Body of pancreas (tissue), 4 donors: Measurements from ENCODE around the gene CCDC137. TPM values are rescaled to one million over a fixed set of nuclear protein-coding genes. Genes with fewer than 3 reads are reported as not detected.

Experiments
- ATAC-seq: fragments of 150-250 bp; one replicate; pipeline ENCODE4 v1.9.1; 2016
- DNase-seq, 4 donors: peaks; one replicate each; pipeline ENCODE4 v3.0.0-alpha.2; 2019
- H3K27ac ChIP-seq, 4 donors: fragments of 200-600 bp; sonication (generic); 1 replicate in 3 of 4; 2 replicates in 1 of 4; pipeline versions ENCODE4 v1.5.1 to v1.6.1; 2016 to 2019; ENCODE audit warnings: mild to moderate bottlenecking in 1 of 4, mixed read lengths in 1 of 4, moderate library complexity in 1 of 4
- H3K27me3 ChIP-seq, 2 donors: fragments of 200-600 bp; sonication (generic); one replicate each; pipeline ENCODE4 v1.6.0; 2016; ENCODE audit warnings: mild to moderate bottlenecking in 1 of 2
- H3K36me3 ChIP-seq, 2 donors: fragments of 200-600 bp; sonication (generic); replicated peaks in 1 of 2; 2 replicates each; pipeline ENCODE4 v1.5.1; 2016; ENCODE audit warnings: low read depth in 2 of 2; ENCODE audit not compliant: insufficient read depth in 1 of 2
- H3K4me1 ChIP-seq: fragments of 200-600 bp; sonication (generic); one replicate; pipeline ENCODE4 v1.6.0; 2016
- H3K4me3 ChIP-seq, 2 donors: fragments of 200-600 bp; sonication (generic); 1 replicate in 1 of 2; 2 replicates in 1 of 2; pipeline ENCODE4 v1.5.1; 2016 to 2019
- H3K9me3 ChIP-seq, 3 donors: fragments of 200-600 bp; sonication (generic); 1 replicate in 2 of 3; 2 replicates in 1 of 3; pipeline ENCODE4 v1.5.1; 2016
- POLR2A ChIP-seq, 3 donors: fragments of 450-650 bp; IDR thresholded peaks; one replicate each; pipeline ENCODE4 v1.6.1; 2016; ENCODE audit warnings: antibody characterized with exemption in 3 of 3, mild to moderate bottlenecking in 2 of 3
- WGBS, 2 donors: methylation state at CpG; one replicate each; pipeline ENCODE4 v1.1.5; 2017; 5-methylcytosine and 5-hydroxymethylcytosine counted together
- intact Hi-C: fragments of 100-400 bp; cut with DNase I; formaldehyde crosslinking; loops from one replicate; pipeline ENCODE4 v1.15.1; 2023
- total RNA-seq, 2 donors: library from RNA; depleted of rRNA; stranded (reverse); fragments of >200 nt; gene quantifications; one replicate each; pipeline ENCODE4 v1.1.0, GENCODE V29; 2016
- TF ChIP-seq, protein P1 (sequence below), 7 experiments: fragments of 450-650 bp in 4 of 7; fragments of 200-600 bp in 3 of 7; sonication (generic) in 3 of 7; IDR thresholded peaks; one replicate each; pipeline ENCODE4 v1.5.1; 2016 to 2019; ENCODE audit warnings: antibody characterized with exemption in 7 of 7

Gene CCDC137
- total RNA-seq, 2 donors from 2014 or later, result 6.2 to 21.4 TPM

DNA sequence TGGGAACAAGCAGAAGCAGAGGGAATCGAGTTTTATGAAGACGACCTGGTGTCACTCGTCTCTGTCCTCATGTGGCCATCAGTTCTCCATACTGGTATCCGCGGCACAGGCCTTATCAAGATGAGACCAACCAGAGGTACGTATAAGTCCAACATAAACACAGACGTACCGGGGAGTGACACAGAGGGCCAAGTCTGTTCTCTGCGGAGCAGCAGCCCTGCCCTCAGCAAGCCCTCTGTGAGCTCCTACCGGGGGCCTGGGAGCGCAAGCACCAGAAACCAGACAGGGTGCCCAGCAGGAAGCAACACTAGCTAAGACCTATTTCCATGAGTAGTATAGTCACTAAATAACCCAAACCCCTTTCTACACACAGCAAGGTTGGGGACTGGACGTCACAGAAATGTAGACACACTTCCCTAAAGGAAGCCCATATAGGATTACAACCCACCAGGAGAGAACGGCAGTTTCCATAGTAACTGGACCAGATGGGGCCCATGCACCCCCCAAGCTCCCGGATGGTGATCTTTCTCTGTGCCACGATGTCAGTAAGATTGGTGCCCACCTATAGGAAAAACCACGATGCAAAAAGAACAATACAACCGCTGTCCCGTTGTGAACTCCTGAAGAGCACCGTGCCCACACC, 16.1 kb downstream of the CCDC137 start:
- TF ChIP-seq, protein P1, sequence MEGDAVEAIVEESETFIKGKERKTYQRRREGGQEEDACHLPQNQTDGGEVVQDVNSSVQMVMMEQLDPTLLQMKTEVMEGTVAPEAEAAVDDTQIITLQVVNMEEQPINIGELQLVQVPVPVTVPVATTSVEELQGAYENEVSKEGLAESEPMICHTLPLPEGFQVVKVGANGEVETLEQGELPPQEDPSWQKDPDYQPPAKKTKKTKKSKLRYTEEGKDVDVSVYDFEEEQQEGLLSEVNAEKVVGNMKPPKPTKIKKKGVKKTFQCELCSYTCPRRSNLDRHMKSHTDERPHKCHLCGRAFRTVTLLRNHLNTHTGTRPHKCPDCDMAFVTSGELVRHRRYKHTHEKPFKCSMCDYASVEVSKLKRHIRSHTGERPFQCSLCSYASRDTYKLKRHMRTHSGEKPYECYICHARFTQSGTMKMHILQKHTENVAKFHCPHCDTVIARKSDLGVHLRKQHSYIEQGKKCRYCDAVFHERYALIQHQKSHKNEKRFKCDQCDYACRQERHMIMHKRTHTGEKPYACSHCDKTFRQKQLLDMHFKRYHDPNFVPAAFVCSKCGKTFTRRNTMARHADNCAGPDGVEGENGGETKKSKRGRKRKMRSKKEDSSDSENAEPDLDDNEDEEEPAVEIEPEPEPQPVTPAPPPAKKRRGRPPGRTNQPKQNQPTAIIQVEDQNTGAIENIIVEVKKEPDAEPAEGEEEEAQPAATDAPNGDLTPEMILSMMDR (IDR thresholded peaks at IDR 0.05), result no peak
- no peak for TF ChIP-seq POLR2A (IDR thresholded peaks at IDR 0.05)
- H3K4me3 ChIP-seq, result peak overlapping the region; percentile 86 to 95
- ATAC-seq (no peak), DNase-seq (no peak)
- peaks cover 0 to 8% of the 10 kb centered on the region in 2 donors for H3K36me3 ChIP-seq
- 17 to 32% methylated on average over 6 to 19 of the region's 19 CpGs for WGBS, 2 donors
- intact Hi-C loops, result no loop called here
- H3K9me3 ChIP-seq, result no peaks in the 10 kb centered on the region
- no peaks in the 10 kb centered on the region for H3K27me3 ChIP-seq
- peak overlapping the region in 3 of 4 donors; percentile 66 to 86 (median 85) for H3K27ac ChIP-seq
- H3K4me1 ChIP-seq, result peaks cover 39% of the 10 kb centered on the region

- no peaks in the 10 kb centered on the region for H3K9me3 ChIP-seq
- peak overlapping the region; percentile 86 to 95 for H3K4me3 ChIP-seq
- no peaks in the 10 kb centered on the region for H3K27me3 ChIP-seq
- H3K4me1 ChIP-seq, result peaks cover 39% of the 10 kb centered on the region
- peak overlapping the region; percentile 51 to 86 (median 76) for H3K27ac ChIP-seq
- peak in 1 of 4 donors; percentile 20 for DNase-seq
- intact Hi-C loops, result no loop called here
- peaks cover 0 to 8% of the 10 kb centered on the region in 2 donors for H3K36me3 ChIP-seq
- TF ChIP-seq, protein P1 (IDR thresholded peaks at IDR 0.05), result no peak
- TF ChIP-seq POLR2A (IDR thresholded peaks at IDR 0.05), result no peak
- 0% methylated on average over 1 to 37 of the region's 37 CpGs for WGBS, 2 donors
- ATAC-seq, result peak; percentile 15
These were observed 16.7 kb downstream of the CCDC137 start for GRCh38 chr17:81683208-81683583.

DNA sequence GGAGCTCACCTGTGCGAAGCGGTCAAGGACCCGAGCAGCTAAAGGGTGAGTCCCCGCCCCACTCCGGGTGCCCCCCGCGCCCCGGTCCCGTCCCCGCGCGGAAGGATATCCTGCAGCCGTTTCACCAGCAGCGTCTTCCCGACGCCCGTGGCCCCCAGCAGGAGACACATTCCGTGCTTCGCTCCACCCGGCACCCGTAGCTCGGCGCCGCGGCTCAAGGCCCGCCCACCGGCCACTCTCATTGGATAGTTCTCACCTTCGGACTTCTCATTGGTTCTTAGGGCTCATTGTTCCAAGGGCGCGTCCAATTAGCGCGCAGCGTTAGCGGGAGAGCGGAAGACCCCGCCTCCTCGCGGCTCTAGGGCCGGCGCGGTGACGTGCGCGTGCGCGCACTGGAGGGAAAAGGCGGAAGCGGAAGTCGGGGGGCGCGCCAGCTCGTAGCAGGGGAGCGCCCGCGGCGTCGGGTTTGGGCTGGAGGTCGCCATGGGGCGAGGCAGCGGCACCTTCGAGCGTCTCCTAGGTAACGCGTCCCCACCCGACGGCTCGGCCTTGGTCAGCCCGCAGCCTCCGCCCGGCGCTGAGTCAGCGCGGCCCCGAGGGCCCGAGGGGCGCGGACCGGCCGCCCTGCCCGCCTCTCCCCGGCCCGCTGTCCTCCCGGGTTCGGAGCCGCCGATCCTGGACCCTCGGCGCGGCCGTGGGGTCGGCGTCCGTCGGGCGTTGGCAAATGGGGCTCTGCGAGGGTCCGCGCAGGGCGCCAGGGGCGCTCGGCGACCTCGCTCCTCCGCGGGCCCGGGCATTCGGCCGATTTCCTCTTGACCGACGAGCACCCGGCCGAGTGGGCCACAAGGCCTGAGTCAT, 17.3 kb downstream of the CCDC137 start, which contains the start of the genes ARL16 and HGS:
Gene ARL16, minus strand, starts transcription at position 214 of the 858 bp plus-strand sequence. Its CDS starts 44 bp downstream, at position 170.
Gene HGS, plus strand, starts transcription at position 428 of the 858 bp plus-strand sequence. Its CDS starts 56 bp downstream, at position 484.
- 0% methylated on average over 106 of the region's 112 CpGs; no CpG with 5 or more reads in 1 of the 2 donors for WGBS, 2 donors
- Histone ChIP-seq H3K27ac (peak within 1 kb of the TSS; percentile 62 to 86 (median 76)), H3K27me3 (no peaks in the 10 kb centered on the region), H3K4me1 (peaks cover 39% of the 10 kb centered on the region), H3K4me3 (peak within 1 kb of the TSS; percentile 86 to 95), H3K36me3 (peaks cover 0 to 10% of the 10 kb centered on the region in 2 donors), H3K9me3 (no peaks in the 10 kb centered on the region)
- intact Hi-C loops, result no loop called here
- peak; percentile 98 for DNase-seq
- peak; percentile 98 for ATAC-seq
- TF ChIP-seq, protein P1 (IDR thresholded peaks at IDR 0.05), result peak in 1 of 7 experiments; percentile 10
- TF ChIP-seq POLR2A (IDR thresholded peaks at IDR 0.05), result peak; percentile 39 to 73 (median 59)

GRCh38 chr17:81684442-81684911, 17.9 kb downstream of the CCDC137 start:
- 0 to 3% methylated on average over 9 to 16 of the region's 16 CpGs for WGBS, 2 donors
- DNase-seq, result peak in 2 of 4 donors; percentile 32 to 41
- H3K36me3 ChIP-seq, result peaks cover 0 to 11% of the 10 kb centered on the region in 2 donors

More at GRCh38 chr17:81684442-81684911, 17.9 kb downstream of the CCDC137 start:
- TF ChIP-seq, protein P1 (IDR thresholded peaks at IDR 0.05), result no peak
- TF ChIP-seq POLR2A (IDR thresholded peaks at IDR 0.05), result no peak
- no peaks in the 10 kb centered on the region for H3K9me3 ChIP-seq
- peaks cover 39% of the 10 kb centered on the region for H3K4me1 ChIP-seq
- H3K4me3 ChIP-seq, result peak overlapping the region; percentile 72 to 95
- H3K27ac ChIP-seq, result peak overlapping the region; percentile 50 to 86 (median 74)
- no peaks in the 10 kb centered on the region for H3K27me3 ChIP-seq
- no peak for ATAC-seq
- intact Hi-C loops, result no loop called here
